ENCODE data around the gene LCN15.

Gene LCN15

GRCh38 chr9:136799854-136800657 is 35.7 kb upstream of the LCN15 start:
- Histone ChIP-seq H3K27ac (ENCODE audit: extremely low read depth, low read depth, low read length) (peak overlapping the region; percentile 16; the same call in 1 of the 2 replicates), H3K36me3 (ENCODE audit: control insufficient read depth in 2 of 2, insufficient read depth in 1 of 2, low read length in 2 of 2) (no peaks in the 10 kb centered on the region), H3K4me1 (ENCODE audit: control insufficient read depth, insufficient read depth, low read length) (peaks cover 14% of the 10 kb centered on the region), H3K9me3 (ENCODE audit: control insufficient read depth, insufficient read depth, low read depth, low read length) (no peaks in the 10 kb centered on the region), H3K4me3 (ENCODE audit: low read depth, low read length) (peak overlapping the region; percentile 44)
- POLR2A ChIA-PET = interaction anchor here (0.6 to 2.8 kb wide), 26 partner anchors 8 to 520 kb away, joined by 3 to 24 read pairs (median 4); partner anchors contain the start of genes AJM1, NOTCH1, PAXX and TMEM141
- CTCF ChIA-PET = interaction anchor here (0.6 to 3.0 kb wide), 10 partner anchors 7 to 437 kb away, joined by 3 to 18 read pairs (median 6); partner anchors contain the start of genes AJM1 and NPDC1
- TF ChIP-seq ZNF366 (tag by site-specific recombination; conservative IDR thresholded peaks at IDR 0.05) (no peak), ZFP3 (tag by site-specific recombination; IDR thresholded peaks at IDR 0.05; ENCODE audit: low read depth) (no peak), HOXA7 (CRISPR knock-in tag; IDR thresholded peaks at IDR 0.05; ENCODE audit: borderline replicate concordance) (no peak), ZNF335 (tag by site-specific recombination; conservative IDR thresholded peaks at IDR 0.05) (peak; percentile 31), ZNF768 (tag by site-specific recombination; IDR thresholded peaks at IDR 0.05) (no peak), KLF1 (tag by site-specific recombination; IDR thresholded peaks at IDR 0.05) (peak; percentile 93), ZNF664 (tag by site-specific recombination; IDR thresholded peaks at IDR 0.05) (no peak), ZBTB11 (tag by site-specific recombination; conservative IDR thresholded peaks at IDR 0.05; ENCODE audit: low read depth) (no peak), ZNF596 (tag by site-specific recombination; IDR thresholded peaks at IDR 0.05) (no peak), ZNF792 (tag by site-specific recombination; IDR thresholded peaks at IDR 0.05) (no peak), PRDM2 (tag by site-specific recombination; IDR thresholded peaks at IDR 0.05; ENCODE audit: borderline replicate concordance) (no peak), SP3 (tag by site-specific recombination; IDR thresholded peaks at IDR 0.05) (peak; percentile 84), ZNF843 (tag by site-specific recombination; IDR thresholded peaks at IDR 0.05) (no peak), ZBTB44 (tag by site-specific recombination; IDR thresholded peaks at IDR 0.05) (peak; percentile 91), ATF2 (tag by site-specific recombination; IDR thresholded peaks at IDR 0.05; ENCODE audit: low read depth) (no peak), ZNF830 (tag by site-specific recombination; IDR thresholded peaks at IDR 0.05; ENCODE audit: low read depth) (no peak), ZXDB (tag by site-specific recombination; IDR thresholded peaks at IDR 0.05) (0 out of 2 replicates have a peak, but pooled peaks have one; percentile 36), ZBTB10 (tag by site-specific recombination; IDR thresholded peaks at IDR 0.05) (no peak), GLIS1 (tag by site-specific recombination; IDR thresholded peaks at IDR 0.05) (peak; percentile 46)

Measured in HEK293 (cell line).